Measurements from ENCODE around the gene DNAJC5.
"Not testable (repeated sequence)": the region's sequence is repeated elsewhere in the genome, so short reads cannot be mapped to it uniquely, and the experiment has no call there.

Gene DNAJC5

GRCh38 chr20:63967330-63968135 is 72.6 kb downstream of the DNAJC5 start:
- DNase-seq (ENCODE audit: low read depth), result no peak
- no peak for TF ChIP-seq CTCF (conservative IDR thresholded peaks at IDR 0.05; ENCODE audit: low read length)
- H3K4me3 ChIP-seq (ENCODE audit: low read length), result no peak overlapping the region

- H3K4me3 ChIP-seq (ENCODE audit: low read length), result peak overlapping the region; percentile 66
- TF ChIP-seq CTCF (conservative IDR thresholded peaks at IDR 0.05; ENCODE audit: low read length), result no peak
- DNase-seq (ENCODE audit: low read depth), result no peak
These were observed 73.4 kb downstream of the DNAJC5 start for GRCh38 chr20:63968136-63968927.

GRCh38 chr20:63968928-63969760 is 74.2 kb downstream of the DNAJC5 start:
- no peak for DNase-seq (ENCODE audit: low read depth)
- TF ChIP-seq CTCF (conservative IDR thresholded peaks at IDR 0.05; ENCODE audit: low read length), result no peak
- H3K4me3 ChIP-seq (ENCODE audit: low read length), result peak overlapping the region; percentile 66

- H3K4me3 ChIP-seq (ENCODE audit: low read length), result peak within 1 kb of the TSS; percentile 67
- DNase-seq (ENCODE audit: low read depth), result peak; percentile 52
- no peak for TF ChIP-seq CTCF (conservative IDR thresholded peaks at IDR 0.05; ENCODE audit: low read length)
These were observed 75.2 kb downstream of the DNAJC5 start, which contains the start of gene ZNF512B for GRCh38 chr20:63969838-63970713. Gene ZNF512B, minus strand, starts transcription at chr20:63969930. Its CDS starts 1,980 bp downstream, at chr20:63967950.

- no peak for TF ChIP-seq CTCF (conservative IDR thresholded peaks at IDR 0.05; ENCODE audit: low read length)
- H3K4me3 ChIP-seq (ENCODE audit: low read length), result no peak overlapping the region; the same call in 1 of the 2 replicates
- DNase-seq (ENCODE audit: low read depth), result no peak
These were observed 75.9 kb downstream of the DNAJC5 start for GRCh38 chr20:63970714-63971431.

- not testable (repeated sequence) for H3K4me3 ChIP-seq (ENCODE audit: low read length); DNase-seq (ENCODE audit: low read depth)
These were observed 77.0 kb downstream of the DNAJC5 start for GRCh38 chr20:63971960-63972311.
